Measurements from ENCODE around the gene HMCN2.
A peak's percentile ranks its signal among the peaks of the same experiment; 100 is the strongest.
"Not testable (repeated sequence)": the region's sequence is repeated elsewhere in the genome, so short reads cannot be mapped to it uniquely, and the experiment has no call there.

Gene HMCN2

DNA sequence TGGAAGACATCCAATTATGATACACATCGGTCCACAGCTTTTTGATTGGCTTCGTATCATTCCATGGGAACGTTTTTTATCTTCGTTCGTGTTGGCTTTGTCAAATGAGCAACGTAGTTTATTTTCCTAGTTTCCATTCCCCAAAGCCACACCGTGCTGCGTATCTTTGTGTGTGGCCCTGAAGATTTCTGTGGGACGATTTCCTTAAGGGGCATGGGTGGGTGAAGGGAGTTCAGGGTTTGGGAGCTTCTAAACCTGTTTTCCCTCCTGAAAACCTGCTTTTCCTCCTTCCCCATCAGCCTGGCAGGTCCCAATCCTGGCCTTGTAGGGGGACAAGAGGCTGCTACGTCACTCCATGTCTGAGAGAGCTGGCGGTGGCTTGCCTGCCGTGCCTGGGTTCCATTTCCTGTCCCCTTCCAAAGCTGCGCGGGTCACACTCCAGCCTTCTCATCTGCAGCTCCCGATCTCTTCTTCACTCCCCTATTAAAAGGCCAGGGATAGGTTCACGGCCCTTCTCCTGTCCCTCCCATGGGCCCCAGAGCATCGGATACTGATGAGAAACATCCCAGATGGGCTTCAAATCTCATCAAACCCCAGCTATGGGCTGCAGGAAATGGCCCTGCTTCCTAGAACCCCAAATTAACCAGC, 155.7 kb downstream of the HMCN2 start:
- DNase-seq: no peak

GRCh38 chr9:130421802-130422276, 156.3 kb downstream of the HMCN2 start:
- no peak for DNase-seq

- no peak for DNase-seq
These were observed 157.0 kb downstream of the HMCN2 start for GRCh38 chr9:130422546-130422945.

GRCh38 chr9:130423272-130423671, 157.7 kb downstream of the HMCN2 start:
- no peak for DNase-seq

DNA sequence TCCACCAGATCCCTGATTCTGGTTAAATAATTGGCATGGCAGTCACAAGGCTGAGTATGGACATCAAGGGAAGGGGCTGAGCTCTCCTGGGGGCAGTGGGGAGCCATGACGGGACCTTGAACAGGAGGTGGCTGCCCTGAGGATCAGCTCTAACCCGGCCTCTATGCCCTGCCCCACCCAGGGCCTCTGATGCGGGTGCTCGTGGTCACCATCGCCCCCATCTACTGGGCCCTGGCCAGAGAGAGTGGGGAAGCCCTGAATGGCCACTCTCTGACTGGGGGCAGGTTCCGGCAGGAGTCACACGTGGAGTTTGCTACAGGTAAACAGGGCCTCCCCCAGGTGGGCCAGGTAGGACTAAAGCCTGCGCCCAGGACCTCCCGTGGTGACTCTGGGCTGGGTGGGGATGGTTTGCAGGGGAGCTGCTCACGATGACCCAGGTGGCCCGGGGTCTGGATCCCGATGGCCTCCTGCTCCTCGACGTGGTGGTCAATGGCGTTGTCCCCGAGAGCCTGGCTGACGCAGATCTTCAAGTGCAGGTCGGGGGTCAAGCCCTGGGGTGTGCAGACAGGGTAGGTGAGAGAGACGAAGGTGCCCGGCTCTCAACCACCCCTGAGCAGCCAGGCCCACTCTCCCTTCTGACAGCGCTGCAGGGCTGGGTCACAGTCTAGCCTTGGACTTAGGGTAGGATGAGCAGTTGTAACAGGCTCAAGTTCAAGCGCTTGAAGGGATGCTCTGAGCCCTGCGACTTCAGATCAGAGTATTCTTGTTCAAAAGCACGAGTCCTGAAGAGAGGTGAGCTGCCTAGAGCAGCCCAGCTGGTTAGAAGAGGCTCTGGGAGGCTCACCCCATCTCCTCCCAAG, 159.3 kb downstream of the HMCN2 start:
- no peak for DNase-seq

DNA sequence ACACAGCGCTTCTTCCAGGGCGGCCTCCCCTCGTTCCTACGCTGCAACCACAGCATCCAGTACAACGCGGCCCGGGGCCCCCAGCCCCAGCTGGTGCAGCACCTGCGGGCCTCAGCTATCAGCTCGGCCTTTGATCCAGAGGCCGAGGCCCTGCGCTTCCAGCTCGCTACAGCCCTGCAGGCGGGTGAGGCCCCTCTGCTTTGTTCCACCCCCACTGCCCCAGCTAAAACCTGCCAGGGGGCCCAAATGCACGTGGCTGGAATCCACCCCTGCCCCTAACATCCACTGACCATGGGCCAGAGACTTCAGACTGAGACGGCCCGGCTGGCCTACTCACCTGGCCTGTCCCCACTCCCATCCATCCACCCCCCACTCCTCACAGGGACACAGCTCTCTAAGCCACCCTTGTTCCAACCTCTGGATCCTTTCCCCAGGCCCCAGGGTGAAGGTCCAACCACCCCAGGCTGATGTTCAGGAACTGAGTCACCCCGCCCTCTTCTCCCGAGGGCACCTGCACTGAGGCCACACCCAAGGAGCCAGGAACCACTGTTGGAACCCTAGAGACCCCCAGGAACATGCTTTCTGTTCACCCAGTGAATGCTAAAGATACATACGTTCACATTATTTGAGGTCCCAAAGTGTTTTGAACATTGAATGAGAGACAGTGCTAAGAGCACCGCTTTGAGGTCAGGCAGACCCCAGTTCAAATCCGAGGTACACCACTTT, 160.3 kb downstream of the HMCN2 start:
- no peak for DNase-seq

- DNase-seq: no peak
These were observed 160.9 kb downstream of the HMCN2 start for GRCh38 chr9:130426467-130426773.

DNA sequence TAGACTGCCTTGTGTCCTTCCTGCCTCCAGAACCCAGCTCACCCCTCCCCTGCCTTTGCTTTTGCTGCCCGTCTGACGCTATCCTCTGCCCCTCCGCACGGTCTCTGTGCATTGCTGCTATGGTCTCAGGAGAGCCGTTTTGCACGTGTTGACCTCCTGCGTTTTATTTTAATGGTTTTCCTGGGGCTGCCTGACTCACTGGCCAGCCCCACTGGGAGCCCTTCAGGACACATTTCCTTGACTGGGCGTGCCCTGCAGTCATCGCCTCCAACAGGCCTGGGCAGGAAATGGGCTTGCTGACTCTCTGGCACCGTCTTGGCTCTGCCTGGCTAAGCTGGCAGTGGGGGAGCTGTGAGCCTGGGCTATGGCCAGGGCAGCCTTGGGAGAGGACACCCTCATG, 161.3 kb downstream of the HMCN2 start:
- DNase-seq: no peak

DNA sequence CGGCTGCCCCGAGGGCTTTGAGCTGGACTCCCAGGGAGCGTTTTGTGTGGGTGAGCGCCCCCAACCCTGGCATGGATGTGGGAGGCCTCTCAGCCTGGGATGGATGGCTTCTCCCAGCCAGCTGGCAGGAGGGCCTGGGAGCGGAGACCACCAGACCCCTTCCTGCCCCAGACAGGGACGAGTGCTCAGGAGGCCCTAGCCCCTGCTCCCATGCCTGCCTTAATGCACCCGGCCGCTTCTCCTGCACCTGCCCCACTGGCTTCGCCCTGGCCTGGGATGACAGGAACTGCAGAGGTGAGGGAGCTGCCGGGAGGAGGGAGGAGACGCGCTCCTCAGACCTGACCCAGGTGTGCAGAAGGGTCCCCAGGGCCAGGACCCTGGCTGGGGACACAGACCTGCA, 161.8 kb downstream of the HMCN2 start:
- DNase-seq: no peak

DNA sequence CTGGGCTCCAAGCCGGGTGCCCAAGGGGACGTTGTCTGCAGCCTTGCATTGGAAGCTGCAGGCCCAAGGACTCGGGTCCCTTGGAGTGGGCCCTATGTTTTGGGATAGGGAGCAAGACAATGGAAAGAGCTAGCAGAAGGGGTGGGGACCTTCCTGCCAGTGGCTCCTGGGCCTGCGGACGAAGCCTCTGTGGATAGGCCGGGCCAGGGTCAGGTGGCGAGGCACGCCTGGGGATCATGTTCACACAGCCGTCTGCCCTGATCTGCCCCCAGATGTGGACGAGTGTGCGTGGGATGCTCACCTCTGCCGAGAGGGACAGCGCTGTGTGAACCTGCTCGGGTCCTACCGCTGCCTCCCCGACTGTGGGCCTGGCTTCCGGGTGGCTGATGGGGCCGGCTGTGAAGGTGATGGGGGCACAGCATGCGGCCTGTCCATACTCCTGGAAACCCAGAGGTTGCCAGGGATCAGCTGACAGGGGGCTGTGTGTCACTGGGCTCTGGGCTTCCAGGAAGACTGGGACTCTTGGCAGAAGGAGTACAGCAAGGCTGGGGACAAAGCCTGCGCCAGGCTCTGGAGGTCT, 162.6 kb downstream of the HMCN2 start:
- DNase-seq: no peak

- DNase-seq: no peak
These were observed 163.8 kb downstream of the HMCN2 start for GRCh38 chr9:130429381-130429780.

- DNase-seq: no peak
These were observed 164.3 kb downstream of the HMCN2 start for GRCh38 chr9:130429831-130430230.

DNA sequence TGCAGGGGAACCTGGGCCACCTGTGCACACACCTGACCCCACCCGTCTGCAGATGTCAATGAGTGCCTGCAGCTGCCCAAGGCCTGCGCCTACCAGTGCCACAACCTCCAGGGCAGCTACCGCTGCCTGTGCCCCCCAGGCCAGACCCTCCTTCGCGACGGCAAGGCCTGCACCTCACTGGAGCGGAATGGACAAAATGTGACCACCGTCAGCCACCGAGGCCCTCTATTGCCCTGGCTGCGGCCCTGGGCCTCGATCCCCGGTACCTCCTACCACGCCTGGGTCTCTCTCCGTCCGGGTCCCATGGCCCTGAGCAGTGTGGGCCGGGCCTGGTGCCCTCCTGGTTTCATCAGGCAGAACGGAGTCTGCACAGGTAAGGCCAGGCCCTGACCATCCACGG, 164.7 kb downstream of the HMCN2 start:
- no peak for DNase-seq

- no peak for DNase-seq
These were observed 165.4 kb downstream of the HMCN2 start for GRCh38 chr9:130430734-130431535.

DNA sequence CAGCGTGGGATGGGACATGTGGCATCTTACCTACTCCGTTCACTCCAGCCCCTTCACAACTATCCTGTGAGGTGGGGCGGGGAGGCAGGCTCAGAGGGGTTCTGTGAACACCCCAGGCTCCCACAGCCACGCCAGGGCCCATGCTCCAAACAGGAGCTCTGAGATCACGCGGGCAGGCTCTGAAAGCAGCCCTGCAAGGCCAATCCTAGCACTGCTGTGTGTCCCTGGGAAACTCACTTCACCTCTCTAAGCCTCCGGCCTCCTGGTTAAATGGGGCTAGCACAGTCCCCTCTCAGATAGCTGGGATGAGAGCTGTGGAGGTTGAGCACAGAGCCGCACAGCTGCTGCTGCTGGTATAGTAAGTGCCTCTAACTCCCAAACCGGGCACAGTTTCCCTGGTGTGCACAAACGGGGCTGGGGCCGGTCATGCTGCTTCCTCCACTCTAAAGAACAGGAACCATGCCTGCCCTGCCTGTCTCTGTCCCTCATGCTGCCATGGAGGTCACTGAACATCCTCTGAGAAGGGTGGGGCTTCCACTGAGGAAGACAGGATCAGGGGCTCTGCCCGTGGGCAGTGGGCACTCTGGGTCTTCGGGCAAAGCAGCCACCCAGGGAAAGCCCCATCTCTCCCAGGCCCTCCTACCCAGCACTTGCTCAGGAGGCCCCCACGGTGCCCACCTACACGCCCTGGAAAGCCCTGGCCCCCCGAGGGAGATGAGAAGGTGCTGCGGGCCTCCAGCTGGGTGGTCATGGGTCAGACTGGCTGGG, 166.2 kb downstream of the HMCN2 start:
- DNase-seq: no peak

- DNase-seq: no peak
These were observed 166.8 kb downstream of the HMCN2 start for GRCh38 chr9:130432362-130432761.

- DNase-seq: no peak
These were observed 167.2 kb downstream of the HMCN2 start for GRCh38 chr9:130432796-130433167.

DNA sequence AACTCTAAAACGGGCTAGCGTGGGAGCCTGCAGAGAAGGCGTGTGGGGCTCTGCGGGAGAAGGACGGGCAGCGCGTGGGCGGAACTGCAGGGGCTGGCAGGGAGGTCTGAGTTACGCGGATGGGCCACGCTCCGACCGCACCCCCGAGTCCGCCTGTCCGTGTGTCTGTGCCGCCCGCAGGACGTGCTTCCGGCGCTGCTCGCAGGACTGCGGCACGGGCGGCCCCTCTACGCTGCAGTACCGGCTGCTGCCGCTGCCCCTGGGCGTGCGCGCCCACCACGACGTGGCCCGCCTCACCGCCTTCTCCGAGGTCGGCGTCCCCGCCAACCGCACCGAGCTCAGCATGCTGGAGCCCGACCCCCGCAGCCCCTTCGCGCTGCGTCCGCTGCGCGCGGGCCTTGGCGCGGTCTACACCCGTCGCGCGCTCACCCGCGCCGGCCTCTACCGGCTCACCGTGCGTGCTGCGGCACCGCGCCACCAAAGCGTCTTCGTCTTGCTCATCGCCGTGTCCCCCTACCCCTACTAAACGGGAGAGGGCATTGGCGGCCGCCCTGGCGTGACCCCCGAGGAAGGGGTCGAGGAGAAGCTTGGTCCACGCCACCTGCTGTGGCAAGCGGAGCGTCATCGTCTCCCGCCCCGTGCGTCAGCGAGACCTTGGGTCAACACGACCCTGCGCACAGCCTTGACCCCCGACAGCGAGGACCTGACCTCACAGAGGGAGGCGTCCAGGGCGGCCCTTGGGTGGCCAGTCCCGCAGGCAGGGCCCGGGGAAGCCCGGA, 167.8 kb downstream of the HMCN2 start:
- peak; percentile 4 to 12 for DNase-seq

DNA sequence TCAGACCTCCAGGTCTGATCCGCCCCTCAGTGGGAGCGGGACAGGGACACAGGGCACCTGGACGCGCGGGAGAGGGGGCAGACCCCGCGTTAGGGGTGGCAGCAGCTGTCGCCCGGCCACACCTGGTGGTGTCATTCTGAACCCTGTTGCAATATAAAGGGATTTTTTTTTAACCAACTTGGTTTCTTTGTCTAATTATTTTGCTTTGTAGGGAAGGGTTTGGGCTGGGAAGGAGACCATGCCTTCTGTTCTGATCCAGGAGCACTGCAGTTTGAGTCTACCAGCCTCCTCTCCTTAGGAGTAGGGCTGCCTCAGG, 168.3 kb downstream of the HMCN2 start:
- DNase-seq: no peak

DNA sequence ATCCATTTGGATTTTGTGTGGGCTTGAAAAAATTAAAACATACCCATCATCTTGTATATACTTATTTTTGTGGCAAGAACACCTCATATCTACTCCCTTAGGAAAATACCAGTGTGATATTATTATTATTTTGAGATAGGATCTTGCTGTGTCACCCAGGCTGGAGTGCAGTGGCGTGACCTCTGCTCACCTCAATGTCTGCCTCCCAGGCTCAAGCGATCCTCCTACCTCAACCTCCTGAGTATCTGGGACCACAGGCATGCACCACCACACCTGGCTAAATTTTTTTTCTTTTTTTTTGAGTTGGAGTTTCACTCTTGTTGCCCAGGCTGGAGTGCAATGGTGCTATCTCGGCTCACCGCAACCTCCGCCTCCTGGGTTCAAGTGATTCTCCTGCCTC, 169.1 kb downstream of the HMCN2 start:
- DNase-seq: not testable (repeated sequence)

Data from CD4-positive, alpha-beta T cell treated with Interleukin-1 beta for 1 hour (primary cell).